Measurements from ENCODE around the gene GSG1L.
"Not testable (repeated sequence)": the region's sequence is repeated elsewhere in the genome, so short reads cannot be mapped to it uniquely, and the experiment has no call there.

GSG1L gene

DNA sequence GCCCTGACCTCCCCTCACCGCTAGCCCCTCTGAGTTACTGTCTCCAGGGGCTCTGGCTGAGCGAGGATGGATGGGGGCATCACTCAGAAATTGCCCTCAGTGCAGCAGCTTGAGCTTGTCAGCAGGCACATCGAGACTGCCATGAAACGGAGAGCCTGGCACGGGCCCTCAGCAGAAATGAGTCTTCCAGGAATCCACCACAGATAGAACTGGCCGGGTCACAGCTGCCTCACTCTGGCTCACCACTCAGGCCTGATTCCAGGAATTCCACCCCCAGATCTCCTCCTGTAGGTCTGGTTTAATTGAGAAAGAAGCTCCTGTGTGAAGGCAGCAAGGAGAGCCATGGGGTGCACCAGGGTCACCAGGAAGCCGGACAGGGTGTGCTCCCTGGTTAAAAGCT is 85.5 kb downstream of the GSG1L start:
- no peak for DNase-seq

DNA sequence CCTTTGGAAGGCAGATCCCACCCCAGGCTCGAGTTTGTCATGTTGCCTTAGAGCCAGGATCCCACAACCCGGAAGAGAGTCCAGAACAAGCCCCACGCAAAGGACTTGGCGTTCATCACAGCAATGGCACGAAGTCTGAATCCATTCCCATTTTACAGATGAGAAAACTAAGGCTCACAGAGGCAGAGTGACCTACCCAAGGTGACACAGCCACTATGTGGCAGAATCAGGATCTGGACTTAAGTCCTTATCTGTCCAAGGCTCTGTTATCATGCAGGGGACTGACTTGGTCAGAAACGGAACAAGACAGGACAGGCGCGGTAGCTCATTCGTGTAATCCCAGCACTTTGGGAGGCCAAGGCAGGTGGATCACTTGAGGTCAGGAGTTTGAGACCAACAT is 86.5 kb downstream of the GSG1L start:
- DNase-seq, result no peak

DNA sequence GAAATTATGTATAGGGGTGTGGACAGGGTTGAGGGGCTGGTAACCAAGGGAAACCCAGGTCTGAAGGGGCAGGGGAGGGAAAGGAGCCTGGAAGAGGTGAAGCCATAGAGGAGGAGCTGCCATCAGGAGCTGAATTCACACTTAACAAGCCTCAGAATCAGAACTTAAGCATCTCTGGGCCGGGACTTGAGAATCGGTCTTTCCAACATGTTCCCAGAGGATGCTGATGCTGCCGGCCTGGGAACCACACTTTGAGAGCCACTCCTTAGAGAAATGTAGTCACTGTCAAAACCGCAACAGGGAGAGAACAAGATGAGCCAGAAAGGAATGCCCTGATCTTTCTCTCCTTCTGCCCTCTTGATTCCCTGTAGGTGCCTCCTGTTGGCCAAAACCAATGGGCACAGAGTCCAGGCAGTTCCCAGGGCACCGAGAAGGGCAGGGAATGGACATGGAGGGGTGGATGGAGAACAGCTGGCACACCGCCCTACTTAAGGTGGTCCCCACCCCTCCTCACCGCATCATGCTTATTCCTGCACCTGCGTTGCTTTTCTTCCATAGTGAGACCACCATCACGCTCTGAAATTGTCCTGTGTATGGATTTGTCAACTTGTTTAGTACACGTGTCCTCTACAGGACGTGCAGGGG is 88.5 kb downstream of the GSG1L start:
- DNase-seq, result no peak

DNA sequence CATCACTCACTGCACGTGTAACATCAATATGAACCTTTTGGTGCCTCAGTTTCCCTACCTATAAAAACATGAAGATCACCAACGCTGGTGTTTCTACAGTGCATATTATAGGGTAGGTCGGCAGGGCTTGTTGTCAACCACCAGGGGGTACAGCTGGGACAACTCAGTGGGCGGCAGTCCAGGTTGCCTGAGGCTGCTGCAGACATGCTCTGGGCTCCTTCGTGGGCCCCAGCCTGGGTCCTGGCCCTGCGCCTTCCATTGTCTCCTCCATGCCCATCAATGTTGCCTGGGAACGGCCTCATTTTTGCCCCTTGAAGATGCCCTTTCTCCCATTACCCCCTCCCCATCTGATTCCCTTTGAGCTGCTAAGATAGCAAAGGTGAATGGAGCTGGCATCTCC is 89.8 kb downstream of the GSG1L start:
- DNase-seq, result no peak

DNA sequence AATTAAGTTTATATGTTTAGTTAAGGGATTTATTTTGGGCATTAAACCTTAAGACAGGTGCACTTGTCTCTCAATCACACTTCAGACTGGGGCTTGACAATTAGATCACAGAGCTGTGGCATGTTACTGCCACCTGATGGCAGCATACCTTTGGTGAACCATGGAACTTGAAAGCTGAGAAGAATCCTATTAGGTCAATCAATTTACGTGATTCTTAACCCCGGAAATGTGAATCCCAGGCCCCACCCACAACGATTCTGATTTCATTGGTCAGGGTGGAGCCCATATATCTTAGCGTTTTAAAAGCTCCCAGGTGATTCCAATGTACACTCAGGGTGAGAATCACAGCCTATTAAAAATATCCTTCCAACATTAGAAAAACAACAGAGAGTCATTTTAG is 91.0 kb downstream of the GSG1L start:
- peak in 3 of 5 donors; percentile 22 to 56 (median 37) for DNase-seq

DNA sequence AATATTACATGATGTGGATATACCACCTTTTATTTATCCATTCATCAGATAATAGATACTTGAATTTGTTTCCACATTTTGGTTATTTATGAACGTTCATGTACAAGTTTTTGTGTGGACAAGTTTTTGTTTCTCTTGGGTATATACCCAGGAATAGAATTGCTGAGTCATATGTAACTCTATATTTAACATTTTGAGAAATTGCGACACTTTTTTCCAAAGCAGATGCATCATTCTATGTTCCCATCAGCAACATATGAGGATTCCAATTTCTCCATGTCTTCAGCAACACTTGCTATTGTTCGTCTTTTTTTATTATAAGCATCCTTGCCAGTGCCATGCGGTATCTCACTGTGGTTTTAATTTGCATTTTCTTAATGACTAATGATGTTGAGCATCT is 93.9 kb downstream of the GSG1L start:
- no peak for DNase-seq

DNA sequence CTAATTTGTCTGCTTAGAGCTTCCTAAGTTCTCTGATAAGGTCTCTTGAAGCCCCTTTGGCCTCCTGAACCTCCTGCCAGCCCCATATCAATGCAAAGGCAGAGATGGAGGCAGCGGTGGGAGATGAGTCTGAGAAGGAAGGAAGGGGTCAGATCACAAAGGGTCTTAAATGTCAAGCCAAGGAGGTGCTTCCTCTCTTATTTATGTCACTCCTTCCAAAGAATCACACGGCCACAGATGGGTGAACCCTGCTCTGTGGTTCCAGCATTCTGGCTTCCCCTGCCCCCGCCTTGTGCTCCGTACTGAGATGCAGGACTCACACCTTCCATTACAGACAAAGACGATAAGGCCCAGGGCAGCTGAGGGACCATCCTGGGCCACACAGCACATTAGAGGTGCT is 96.3 kb downstream of the GSG1L start:
- DNase-seq, result no peak

DNA sequence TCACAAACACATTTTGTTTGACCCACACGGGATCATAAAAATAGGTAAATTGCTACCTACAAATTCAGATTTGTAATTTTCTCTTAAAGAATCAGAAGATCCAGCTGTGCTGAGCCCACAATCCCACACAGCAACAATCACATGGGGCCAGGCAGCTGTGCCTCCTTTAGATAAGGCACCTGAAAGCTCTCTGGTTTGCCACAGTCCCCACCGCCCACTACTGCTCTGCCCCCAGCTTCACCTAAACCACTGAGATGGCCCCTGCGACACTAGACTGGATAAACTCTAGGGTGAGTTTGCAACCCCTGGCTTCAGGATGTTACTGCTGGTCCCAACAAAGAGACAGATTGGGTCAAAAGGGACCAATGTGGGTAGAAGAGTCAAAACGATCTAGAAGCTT is 96.8 kb downstream of the GSG1L start:
- DNase-seq, result no peak

DNA sequence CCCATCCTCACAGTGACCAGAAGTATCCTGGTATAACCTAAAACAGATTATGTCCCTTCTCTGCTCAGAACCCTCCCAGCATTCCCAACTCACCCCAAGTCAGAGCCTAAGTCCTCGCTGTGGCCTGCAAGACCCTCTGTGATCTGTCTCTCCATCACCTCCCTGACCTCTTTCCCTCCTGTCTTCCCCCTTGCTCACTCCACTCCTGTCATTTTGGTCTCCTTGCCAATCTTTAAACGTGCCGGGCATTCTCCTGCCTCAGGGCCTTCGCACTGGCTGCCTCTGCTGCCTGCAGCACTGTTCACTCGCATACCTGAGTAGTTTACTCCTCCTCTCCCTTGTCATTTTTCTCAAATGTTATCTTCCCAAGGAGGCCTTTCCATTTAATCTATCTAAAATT is 97.7 kb downstream of the GSG1L start:
- no peak for DNase-seq

DNA sequence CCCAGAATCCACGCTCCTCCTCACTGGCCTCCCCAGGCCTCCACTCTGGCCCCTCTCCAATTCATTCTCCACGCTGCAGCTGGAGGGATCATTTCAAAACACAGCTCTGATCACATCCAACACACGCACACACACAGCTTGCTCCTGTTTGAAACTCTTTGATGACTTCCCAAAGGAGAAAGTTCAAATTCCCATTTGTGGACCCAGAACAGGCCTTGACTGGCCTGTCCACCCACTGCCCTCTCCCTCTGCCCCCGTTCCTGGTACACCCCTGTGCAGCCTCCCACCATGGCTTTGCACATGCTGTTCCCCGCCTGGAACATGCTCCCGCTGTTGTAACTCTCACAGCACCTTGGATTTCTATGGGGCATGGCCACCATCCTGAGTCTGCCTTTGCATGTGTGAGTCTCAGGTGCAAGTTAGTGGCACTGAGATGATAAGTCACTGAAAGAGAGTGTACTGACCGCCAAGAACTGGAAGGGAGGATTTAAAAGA is 100.0 kb downstream of the GSG1L start:
- DNase-seq, result no peak

DNA sequence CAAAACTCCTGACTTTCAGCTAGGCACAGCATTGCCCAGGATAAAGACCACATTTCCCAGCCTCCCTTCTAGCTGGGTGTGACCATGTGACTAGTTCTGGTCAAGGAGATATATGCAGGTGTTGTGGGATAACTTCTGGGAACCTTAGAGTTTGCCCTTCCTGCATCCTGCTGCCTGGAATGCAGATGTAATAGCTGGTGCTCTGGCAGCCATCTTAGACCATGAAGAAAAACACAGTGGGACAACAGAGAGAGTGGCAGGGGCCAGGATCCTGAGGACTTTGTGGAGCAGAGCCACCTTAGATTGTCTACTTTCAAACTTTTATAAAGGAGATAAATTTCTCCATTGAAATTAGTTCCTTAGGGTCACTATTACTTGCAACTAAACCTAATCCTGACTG is 101.3 kb downstream of the GSG1L start:
- DNase-seq, result no peak

DNA sequence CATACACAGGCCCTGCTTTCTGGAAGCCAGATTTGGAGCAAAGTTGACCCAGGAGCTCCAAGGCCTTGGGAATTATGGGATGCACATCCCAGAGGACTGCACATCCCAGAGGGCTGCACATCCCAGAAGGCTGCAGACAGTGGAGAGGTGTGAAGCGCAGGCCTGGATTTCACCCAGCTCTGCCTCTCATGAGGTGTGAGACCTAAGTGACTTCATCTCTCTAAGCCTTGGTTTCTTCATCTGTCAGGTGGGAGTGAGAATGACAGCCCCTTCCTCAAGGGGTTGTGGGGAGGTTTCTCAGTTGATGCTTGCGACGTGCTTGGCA is 102.3 kb downstream of the GSG1L start:
- DNase-seq, result no peak

DNA sequence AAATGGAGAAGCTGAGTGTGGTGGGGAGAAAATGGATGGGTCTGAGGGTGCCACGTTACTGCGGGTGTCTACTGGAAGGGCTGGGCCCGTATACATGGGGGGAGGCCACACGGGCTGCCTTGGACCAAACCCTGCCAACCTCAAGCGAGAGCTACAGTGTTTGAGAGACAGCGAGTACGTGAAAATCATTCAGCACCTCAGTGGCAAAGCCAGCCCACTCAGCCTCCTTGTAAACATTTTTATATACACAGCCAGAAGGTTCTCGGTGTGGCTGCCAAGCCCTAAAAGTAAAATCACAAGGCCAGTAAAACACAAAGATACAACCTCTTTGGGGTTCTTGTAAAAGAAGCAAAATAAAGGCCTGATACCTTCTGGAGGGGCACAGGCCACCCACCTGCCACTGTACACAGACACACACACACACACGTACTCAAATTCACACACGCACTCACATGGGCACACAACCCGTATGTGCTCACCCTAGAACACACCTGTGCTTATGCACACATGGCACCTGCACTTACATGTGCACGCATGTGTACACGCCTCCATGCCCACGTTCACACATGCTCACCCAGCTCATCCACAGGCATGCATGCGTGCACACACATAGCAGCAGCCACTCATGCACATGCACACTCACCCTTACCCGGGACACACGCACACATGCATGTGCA is 102.8 kb downstream of the GSG1L start:
- DNase-seq, result no peak

DNA sequence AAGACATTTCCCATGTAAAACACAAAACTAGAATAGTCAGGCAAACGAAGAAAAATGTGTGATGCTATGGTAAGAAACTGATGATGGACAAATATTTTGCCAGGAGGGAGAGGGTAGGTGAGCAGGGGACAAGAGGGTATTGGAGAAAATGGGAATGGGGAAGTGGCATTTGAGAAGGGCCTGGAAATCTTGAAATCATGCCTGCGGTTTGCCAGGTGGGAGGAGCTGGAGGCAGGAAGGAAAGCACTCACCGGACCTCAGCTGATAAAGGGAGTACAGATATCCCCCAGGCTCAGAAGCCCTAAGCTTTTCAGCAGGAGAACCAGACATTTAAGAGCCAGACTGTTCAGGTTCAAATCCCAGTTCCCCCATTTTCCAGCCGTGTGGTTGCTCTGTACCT is 103.6 kb downstream of the GSG1L start:
- DNase-seq, result no peak

DNA sequence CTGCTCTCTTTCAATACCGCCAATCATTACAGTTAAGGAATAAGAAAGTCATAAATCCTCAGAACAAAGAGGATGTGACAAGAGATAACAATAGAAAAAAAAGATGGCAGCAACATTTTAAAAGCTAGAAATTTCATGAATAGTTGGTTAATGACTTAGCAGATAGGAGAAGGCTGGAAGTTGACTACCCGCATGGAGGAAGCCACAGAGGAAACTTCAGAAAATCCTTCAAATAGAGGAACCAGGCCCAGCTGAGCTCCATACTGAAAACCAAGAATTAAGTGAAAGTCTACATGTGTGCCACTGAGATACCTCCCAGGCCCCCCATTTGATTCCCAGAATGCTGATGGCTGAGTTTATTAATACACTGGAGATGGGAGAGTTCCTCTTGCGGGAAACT is 109.3 kb downstream of the GSG1L start:
- no peak for DNase-seq

DNA sequence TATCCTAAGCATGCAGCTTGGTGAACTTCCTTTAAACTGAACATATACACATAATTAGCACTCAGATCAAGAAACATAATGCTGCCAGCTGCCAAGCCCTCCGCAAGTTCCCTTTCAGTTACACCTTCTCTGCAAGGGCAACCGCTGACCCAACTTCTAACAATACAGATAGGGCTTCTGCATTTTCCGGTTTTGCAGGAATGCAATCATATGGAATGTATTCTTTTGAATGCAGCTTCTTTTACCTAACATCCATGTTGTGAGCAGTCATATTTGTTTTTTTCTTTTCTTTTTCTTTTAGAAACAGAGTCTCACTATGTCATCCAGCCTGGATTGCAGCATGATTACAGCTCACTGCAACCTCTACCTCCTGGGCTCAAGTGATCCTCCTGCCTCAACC is 110.7 kb downstream of the GSG1L start:
- no peak for DNase-seq

DNA sequence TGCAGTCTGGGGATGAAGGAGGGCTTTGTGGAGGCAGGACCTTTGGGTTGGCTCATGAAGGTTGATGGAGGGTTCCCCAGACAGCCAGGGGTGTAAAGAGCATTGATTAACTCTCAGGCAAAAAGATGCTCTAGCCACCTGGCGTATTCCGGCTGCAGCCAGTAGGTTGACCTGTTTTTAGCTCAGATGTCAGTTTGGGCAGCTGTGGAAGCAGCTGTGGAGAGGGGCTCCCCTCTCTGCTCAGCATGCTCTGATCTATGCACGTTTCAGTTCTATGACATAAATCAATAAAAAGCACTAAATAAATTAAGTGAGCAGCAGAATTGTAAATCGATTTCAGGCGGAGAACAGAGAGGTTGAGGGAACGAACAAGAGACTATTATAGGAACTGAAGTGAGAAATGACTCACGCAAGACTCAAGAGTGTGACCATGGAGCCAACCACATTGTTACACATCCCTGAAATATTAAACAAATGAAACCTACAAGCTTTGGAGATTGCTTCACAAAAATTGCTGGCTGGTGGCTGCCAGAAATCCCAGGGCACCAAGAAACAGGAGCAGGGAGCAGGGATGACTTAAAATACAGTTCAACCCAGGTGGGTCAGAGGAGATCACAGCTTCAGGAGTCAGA is 111.9 kb downstream of the GSG1L start:
- DNase-seq, result no peak

DNA sequence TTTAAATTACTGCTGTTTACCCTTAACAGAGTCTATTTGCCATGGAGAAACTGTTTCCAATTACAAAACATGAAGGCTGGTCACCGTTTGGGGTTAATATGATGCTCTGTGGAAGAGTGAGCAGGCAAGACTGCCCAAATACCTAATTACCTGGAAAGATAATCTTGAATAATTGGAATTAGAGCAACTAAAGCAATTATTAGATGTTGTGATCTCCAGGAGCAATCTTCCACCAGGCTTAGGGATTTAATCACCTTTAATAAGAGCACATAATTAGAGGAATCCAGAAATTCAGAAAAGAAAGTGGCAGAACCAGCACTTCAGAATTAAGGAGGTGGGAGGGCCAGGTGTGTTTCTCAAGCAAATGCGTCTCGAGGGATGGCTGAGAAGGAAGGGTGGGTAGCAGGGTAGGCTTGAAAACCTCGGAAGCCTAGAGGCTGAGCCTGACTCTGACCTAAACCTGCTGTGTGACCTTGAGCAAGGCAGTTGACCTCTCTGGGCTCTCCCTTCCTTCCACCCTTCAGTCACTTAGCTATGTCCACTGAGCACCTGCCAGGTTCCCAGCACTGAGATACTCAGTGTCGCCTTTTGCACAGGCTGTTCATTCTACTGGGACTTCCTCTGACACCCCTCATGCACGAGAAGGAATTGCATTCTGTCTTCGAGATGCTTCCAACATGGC is 113.2 kb downstream of the GSG1L start:
- DNase-seq, result no peak

DNA sequence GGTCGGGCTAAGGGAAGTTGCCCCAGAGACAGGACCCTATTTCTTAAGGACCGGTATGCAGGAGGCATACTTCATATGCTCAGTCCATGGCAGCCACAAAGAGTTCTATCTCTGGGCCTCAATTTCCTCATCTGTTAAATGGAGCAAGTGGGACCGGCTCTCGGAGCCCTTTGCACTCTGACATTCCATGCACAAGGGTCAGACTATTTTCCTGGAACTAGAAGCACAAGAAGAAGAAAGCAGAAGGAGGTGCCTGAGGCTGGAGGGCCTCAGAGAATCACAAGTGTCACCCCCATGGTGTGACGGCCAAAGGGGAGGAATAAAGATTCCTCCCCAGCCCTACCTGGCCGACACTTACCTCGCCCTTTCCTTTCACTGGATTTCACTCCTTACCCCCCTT is 115.8 kb downstream of the GSG1L start:
- DNase-seq, result no peak

DNA sequence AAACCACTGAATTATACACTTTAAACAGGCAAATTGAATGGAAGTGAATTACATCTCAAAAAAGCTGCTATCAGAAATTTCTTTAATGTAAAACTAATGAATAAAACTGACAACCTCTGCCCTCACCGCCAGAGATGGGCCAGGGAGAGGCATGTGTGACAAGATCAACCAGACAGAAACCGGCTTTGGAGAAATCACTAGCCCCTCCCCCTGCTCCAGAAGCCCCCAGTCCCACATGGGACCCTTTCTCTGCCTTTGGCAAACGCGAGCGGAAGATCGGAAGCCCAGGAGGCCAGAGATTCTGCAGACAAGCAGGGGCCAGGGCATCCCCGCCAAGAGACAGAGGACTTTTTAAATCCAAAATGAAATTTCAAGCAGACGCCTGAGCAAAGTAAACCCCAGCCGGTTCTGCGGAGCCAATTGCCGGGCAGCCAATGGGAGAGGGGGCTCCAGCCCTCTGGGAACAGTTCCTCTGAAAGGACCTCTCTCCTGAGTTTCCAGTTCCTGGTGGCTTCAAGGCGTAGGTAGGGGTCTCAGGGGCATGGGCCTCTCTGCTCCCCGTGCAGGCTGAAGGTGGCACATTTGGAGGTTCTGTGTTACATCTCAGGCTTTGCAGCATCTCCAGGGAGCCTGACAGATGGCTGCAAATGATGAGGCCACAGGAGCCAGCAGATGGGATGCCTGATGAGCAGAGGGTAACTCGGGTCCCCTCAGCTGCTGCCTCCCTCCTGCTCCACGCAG is 118.1 kb downstream of the GSG1L start:
- no peak for DNase-seq

DNA sequence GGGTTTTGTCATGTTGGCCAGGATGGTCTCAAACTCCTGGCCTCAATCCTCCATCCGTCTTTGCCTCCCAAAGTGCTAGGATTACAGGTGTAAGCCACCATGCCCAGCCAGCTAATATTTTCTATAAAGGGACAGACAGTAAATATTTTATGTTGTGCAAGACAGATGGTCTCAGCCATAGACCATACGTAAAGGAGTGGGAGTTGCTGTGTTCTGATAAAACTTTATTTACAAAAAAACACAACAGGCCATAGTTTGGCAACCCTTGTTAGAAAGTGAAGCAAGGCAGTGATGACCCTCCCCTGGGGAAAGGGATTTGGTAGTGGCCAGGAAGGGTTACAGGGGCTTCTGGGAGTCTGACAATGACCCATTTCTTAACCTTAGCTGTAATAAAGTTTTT is 119.7 kb downstream of the GSG1L start:
- DNase-seq, result no peak

DNA sequence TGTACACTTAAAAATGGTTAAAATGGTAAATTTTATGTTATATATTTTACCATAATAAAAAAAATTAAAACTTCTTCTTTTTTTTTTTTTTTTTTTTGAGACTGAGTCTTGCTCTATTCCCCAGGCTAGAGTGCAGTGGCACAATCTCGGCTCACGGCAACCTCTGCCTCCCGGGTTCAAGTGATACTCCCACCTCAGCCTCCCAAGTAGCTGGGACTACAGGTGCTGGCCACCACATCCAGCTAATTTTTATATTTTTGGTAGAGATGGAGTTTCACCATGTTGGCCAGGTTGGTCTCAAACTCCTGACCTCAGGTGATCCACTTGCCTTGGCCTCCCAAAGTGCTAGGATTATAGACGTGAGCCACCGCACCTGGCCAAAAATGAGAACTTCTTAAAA is 121.4 kb downstream of the GSG1L start:
- not testable (repeated sequence) for DNase-seq

DNA sequence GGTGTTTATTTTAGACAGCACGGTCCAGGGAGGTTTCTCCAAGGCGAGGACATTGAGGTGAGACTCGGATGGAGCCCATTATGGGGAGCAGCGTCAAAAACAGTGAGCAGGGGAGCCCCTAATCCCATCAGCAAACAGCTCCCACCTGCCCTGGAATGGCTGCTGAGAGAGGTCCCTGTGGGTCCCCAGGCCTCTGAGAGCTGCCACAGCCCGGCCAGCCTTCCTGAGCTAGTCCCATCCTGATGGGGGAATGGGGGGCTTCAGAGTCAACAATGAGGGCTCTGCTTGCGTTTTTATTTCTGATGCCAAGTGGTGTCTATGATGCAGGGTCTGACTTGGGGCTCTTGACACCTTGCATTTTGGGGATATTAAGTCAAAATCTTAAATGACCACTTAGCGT is 128.4 kb downstream of the GSG1L start:
- no peak for DNase-seq
